HL-60 (cell line): ENCODE results near the gene HYAL3.

Source experiments
- SPI1 ChIP-seq: IDR thresholded peaks from 2 replicates; pipeline ENCODE4 v1.6.1; 2012; ENCODE audit warnings: low read depth, mild to moderate bottlenecking, borderline replicate concordance
- TF ChIP-seq, protein P1 (sequence below): IDR thresholded peaks from one replicate; pipeline ENCODE4 v1.5.1; 2011; ENCODE audit warnings: low read length, control low read depth, inconsistent platforms; ENCODE audit not compliant: insufficient read depth

DNA sequence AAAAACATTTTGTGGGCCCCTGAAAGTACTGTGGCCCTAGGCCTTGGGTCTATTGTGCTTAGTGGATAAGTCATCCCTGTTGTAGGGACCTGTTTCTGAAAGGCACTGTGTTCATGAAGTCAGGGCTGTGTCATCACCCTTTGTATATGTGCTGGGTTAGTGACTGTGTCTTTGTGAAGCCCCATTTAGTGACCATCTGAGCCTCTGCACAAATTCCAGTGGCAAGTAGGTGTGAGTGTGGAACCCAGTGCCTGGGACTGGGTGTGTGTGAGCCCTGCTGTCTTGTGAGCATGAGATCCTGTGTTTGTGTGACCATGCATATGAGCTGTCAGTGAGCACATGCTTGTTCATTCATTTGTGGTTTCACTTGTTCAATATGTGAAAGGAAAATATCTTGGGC lies 5.4 kb upstream of the HYAL3 start:
- TF ChIP-seq, protein P1, sequence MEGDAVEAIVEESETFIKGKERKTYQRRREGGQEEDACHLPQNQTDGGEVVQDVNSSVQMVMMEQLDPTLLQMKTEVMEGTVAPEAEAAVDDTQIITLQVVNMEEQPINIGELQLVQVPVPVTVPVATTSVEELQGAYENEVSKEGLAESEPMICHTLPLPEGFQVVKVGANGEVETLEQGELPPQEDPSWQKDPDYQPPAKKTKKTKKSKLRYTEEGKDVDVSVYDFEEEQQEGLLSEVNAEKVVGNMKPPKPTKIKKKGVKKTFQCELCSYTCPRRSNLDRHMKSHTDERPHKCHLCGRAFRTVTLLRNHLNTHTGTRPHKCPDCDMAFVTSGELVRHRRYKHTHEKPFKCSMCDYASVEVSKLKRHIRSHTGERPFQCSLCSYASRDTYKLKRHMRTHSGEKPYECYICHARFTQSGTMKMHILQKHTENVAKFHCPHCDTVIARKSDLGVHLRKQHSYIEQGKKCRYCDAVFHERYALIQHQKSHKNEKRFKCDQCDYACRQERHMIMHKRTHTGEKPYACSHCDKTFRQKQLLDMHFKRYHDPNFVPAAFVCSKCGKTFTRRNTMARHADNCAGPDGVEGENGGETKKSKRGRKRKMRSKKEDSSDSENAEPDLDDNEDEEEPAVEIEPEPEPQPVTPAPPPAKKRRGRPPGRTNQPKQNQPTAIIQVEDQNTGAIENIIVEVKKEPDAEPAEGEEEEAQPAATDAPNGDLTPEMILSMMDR, result no peak
- TF ChIP-seq SPI1, result no peak
